Measurements from ENCODE around the gene LSP1. TPM values are rescaled to one million over a fixed set of nuclear protein-coding genes. Genes with fewer than 3 reads are reported as not detected.

The LSP1 gene
- polyA plus RNA-seq, 1 donor from 2014 or later, result not detected

- Histone ChIP-seq H3K79me2 (replicated peaks; ENCODE audit: insufficient read depth, low read length) (no peaks in the 10 kb centered on the region), H3K27ac (ENCODE audit: low read length) (no peak overlapping the region), H3K9me2 (ENCODE audit: insufficient read depth, low read length) (no peaks in the 10 kb centered on the region), H3K4me2 (ENCODE audit: low read length) (no peak overlapping the region), H3K27me3 (ENCODE audit: insufficient read depth, low read depth, low read length) (no peaks in the 10 kb centered on the region), H3K36me3 (ENCODE audit: insufficient read depth, low read length) (no peaks in the 10 kb centered on the region), H4K20me1 (ENCODE audit: insufficient read depth) (no peaks in the 10 kb centered on the region), H3K9ac (ENCODE audit: low read length) (no peak overlapping the region), H3K4me3 (ENCODE audit: low read length) (no peak overlapping the region), H3K9me3 (ENCODE audit: low read length) (no peaks in the 10 kb centered on the region), H3F3A (ENCODE audit: insufficient read depth, low read length, poor library complexity, severe bottlenecking) (no peaks in the 10 kb centered on the region), H2AFZ (ENCODE audit: low read depth, low read length) (no peak overlapping the region)
- TF ChIP-seq POLR2AphosphoS5 (IDR thresholded peaks at IDR 0.05), result no peak
- TF ChIP-seq MXI1 (conservative IDR thresholded peaks at IDR 0.05; ENCODE audit: poor library complexity, severe bottlenecking), result no peak
- no peak for TF ChIP-seq EP300 (conservative IDR thresholded peaks at IDR 0.05; ENCODE audit: poor library complexity, severe bottlenecking)
- no peak for TF ChIP-seq TAF1 (IDR thresholded peaks at IDR 0.05; ENCODE audit: low read depth)
- peak; percentile 70 for TF ChIP-seq CTCF (IDR thresholded peaks at IDR 0.05; ENCODE audit: poor library complexity, severe bottlenecking)
- TF ChIP-seq RAD21 (conservative IDR thresholded peaks at IDR 0.05), result peak; percentile 59
- no peak for TF ChIP-seq REST (IDR thresholded peaks at IDR 0.05; ENCODE audit: borderline replicate concordance)
- TF ChIP-seq EZH2 (IDR thresholded peaks at IDR 0.05; ENCODE audit: borderline replicate concordance, insufficient read depth, low read length, poor library complexity, severe bottlenecking), result no peak
- TF ChIP-seq SMC3 (conservative IDR thresholded peaks at IDR 0.05; ENCODE audit: poor library complexity), result peak; percentile 79
Measured at GRCh38 chr11:1832211-1832919, 20.5 kb upstream of the LSP1 start.

GRCh38 chr11:1832920-1833295 lies 20.0 kb upstream of the LSP1 start:
- no peaks in the 10 kb centered on the region for H4K20me1 ChIP-seq (ENCODE audit: insufficient read depth)
- no peaks in the 10 kb centered on the region for H3K36me3 ChIP-seq (ENCODE audit: insufficient read depth, low read length)
- no peaks in the 10 kb centered on the region for H3K79me2 ChIP-seq (replicated peaks; ENCODE audit: insufficient read depth, low read length)
- no peak overlapping the region for H3K4me2 ChIP-seq (ENCODE audit: low read length)
- H3K4me3 ChIP-seq (ENCODE audit: low read length), result no peak overlapping the region
- no peaks in the 10 kb centered on the region for H3K9me2 ChIP-seq (ENCODE audit: insufficient read depth, low read length)
- no peak overlapping the region for H3K27ac ChIP-seq (ENCODE audit: low read length)
- no peak overlapping the region for H2AFZ ChIP-seq (ENCODE audit: low read depth, low read length)
- H3K27me3 ChIP-seq (ENCODE audit: insufficient read depth, low read depth, low read length), result no peaks in the 10 kb centered on the region
- no peak overlapping the region for H3K9ac ChIP-seq (ENCODE audit: low read length)
- no peak for TF ChIP-seq POLR2AphosphoS5 (IDR thresholded peaks at IDR 0.05)
- no peak for TF ChIP-seq REST (IDR thresholded peaks at IDR 0.05; ENCODE audit: borderline replicate concordance)
- no peak for TF ChIP-seq MXI1 (conservative IDR thresholded peaks at IDR 0.05; ENCODE audit: poor library complexity, severe bottlenecking)
- TF ChIP-seq EZH2 (IDR thresholded peaks at IDR 0.05; ENCODE audit: borderline replicate concordance, insufficient read depth, low read length, poor library complexity, severe bottlenecking), result no peak
- no peak for TF ChIP-seq SMC3 (conservative IDR thresholded peaks at IDR 0.05; ENCODE audit: poor library complexity)
- TF ChIP-seq CTCF (IDR thresholded peaks at IDR 0.05; ENCODE audit: poor library complexity, severe bottlenecking), result no peak
- TF ChIP-seq RAD21 (conservative IDR thresholded peaks at IDR 0.05), result no peak
- TF ChIP-seq TAF1 (IDR thresholded peaks at IDR 0.05; ENCODE audit: low read depth), result no peak
- no peak for TF ChIP-seq EP300 (conservative IDR thresholded peaks at IDR 0.05; ENCODE audit: poor library complexity, severe bottlenecking)
- no peaks in the 10 kb centered on the region for H3K9me3 ChIP-seq (ENCODE audit: low read length)
- no peaks in the 10 kb centered on the region for H3F3A ChIP-seq (ENCODE audit: insufficient read depth, low read length, poor library complexity, severe bottlenecking)

Measured in neural cell (in vitro differentiated cells).